ENCODE measurements around the gene CD83.
"Not testable (repeated sequence)": the region's sequence is repeated elsewhere in the genome, so short reads cannot be mapped to it uniquely, and the experiment has no call there.

Gene CD83

DNA sequence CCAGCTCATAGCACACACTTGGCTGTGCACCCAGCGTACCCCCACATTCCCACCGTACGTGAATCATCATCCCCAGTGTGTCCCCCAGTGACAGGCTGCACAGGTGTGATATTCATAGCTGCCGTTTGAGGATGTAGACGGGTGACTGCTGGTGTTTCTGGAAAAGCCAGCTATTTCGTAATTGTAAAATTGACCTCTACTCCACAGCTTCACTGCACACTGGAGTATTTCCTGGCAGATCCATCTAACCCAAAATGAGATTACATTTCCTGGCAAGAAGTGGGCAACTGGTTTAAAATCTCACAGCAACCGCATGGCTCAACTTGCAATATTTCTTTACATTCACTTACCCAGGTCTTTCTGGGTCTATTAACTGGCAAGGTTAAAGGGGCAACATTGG is 30.3 kb downstream of the CD83 start:
- no peak for DNase-seq (ENCODE audit: low read depth, low spot score)

DNA sequence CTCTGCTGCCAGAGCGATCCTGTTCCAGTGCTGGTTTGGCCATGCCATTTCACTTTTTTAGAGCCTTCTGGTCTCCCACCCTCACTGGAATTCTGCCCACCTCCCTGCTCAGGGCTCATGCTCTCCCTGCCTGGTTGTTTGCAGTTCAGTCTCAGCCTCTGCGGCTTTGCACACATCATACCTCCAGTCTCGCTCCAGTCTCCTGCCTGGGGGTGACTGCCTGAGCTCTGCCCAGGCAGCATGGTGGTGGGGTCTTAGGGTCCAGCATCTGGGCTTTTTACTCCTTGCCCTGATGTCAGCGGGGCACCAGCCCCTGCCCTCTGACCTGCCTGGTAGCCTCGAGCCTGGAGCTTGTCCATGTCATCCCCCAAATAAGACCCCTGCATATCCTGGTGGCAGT is 30.9 kb downstream of the CD83 start:
- DNase-seq (ENCODE audit: low read depth, low spot score): no peak

DNA sequence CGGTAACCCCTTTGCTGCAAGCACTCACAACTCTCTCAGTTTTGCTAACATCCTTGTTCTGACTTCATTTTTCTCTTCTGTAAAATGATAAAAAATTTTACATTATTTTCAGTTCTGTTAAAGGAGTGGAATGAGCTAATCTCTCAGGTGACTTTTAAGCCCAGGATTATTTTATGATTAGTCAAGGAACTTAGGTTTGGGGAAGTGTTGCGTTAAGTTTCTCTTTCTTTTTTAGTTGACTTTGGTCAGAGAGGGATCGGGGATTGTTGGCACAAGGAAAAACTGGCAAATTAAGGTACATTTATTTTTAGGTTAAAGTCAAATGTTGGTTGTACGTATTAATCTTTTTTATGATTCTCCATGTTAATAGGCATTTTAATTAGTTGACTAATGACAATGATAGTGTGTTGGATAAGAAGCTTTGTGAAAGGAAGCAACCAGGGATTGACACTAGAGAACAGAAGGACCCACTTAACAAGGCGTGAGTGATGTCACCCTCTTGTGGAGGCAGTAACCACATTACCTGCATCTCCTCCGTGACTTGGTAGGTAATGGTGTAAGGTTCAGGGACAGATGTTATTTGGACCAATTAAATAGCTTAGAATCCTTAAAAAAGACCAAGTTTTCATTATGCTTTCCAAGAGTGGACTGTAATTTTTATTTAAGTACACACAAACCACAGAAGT is 31.6 kb downstream of the CD83 start:
- DNase-seq (ENCODE audit: low read depth, low spot score): no peak

DNA sequence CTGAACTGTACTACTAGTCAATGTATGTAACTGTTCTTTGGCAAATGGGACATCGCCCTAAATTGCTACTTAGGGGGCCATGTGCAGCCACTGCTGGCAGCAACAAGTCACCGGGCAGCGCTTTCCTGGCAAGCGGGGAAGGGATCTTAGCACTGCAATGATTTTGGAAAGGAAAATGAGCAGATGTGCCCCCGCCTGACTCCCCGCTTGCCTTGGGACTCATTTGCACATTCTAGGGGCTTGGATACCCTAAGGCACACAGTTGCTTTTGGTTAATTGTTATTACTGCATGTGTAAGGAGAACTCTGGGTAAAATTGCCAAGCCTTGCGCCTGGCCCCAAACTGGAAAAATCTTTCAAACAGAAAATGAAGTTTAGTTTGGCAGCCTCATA is 32.2 kb downstream of the CD83 start:
- no peak for DNase-seq (ENCODE audit: low read depth, low spot score)

- not testable (repeated sequence) for DNase-seq (ENCODE audit: low read depth, low spot score)
These were observed 33.7 kb downstream of the CD83 start for GRCh38 chr6:14151300-14151699.

- DNase-seq (ENCODE audit: low read depth, low spot score): no peak
These were observed 34.2 kb downstream of the CD83 start for GRCh38 chr6:14151773-14152172.

DNA sequence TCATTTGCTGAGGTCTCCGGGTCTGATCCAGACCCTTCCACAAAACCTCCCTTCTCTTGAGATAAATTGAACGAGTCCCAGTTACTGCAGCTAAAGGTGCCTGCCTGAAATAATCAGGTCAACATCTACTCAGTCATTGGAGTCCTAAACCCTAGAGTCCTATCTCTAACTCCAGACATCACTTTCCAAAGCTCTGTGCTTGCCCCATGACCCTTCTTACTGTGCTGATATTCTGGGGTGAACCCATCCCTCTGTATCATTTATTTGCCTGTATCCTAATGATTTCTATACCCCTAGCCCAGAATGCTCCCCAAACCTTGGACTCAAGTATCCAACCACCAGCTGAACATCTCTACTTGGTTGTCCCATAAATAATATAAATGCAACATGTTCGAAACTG is 35.7 kb downstream of the CD83 start:
- no peak for DNase-seq (ENCODE audit: low read depth, low spot score)

DNA sequence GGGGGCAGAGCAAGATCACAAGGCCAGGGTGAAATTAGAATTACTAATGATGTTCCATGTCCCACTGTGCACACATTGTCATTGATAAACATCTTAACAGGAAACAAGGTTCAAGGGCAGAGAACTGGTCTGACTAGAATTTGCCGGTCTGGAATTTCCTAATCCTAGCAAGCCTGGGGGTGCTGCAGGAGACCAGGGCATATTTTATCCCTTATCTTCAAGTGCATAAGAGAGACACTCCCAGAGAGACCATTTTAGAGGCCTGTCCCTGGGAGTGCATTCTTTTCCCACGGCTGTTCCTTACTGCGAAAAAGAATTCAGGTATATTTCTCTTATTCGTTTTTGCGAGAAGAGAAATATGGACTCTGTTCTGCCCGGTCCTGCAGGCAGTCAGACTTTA is 41.5 kb downstream of the CD83 start:
- no peak for DNase-seq (ENCODE audit: low read depth, low spot score)

- DNase-seq (ENCODE audit: low read depth, low spot score): no peak
These were observed 45.3 kb downstream of the CD83 start for GRCh38 chr6:14162826-14163225.

DNA sequence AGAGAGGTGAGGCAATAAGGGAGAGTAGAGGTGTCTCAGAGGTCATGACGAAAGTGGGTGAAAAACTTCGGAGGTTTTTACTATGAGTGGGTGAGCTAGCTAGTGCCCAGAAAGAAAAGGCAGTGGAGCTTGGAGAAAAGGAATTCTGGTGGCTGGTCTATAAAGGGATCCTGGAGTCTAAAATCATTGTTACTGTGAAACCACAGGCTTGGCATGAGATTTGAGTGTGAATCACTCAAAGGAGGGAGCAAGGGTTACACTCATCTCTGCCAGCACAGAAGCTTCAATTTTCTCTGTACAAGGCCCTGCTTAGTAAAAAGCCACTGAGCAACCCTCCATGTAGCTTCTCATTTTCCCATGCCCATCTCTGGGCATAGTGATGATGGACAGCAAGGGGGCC is 47.5 kb downstream of the CD83 start:
- no peak for DNase-seq (ENCODE audit: low read depth, low spot score)

- no peak for DNase-seq (ENCODE audit: low read depth, low spot score)
These were observed 49.3 kb downstream of the CD83 start for GRCh38 chr6:14166839-14167238.

DNA sequence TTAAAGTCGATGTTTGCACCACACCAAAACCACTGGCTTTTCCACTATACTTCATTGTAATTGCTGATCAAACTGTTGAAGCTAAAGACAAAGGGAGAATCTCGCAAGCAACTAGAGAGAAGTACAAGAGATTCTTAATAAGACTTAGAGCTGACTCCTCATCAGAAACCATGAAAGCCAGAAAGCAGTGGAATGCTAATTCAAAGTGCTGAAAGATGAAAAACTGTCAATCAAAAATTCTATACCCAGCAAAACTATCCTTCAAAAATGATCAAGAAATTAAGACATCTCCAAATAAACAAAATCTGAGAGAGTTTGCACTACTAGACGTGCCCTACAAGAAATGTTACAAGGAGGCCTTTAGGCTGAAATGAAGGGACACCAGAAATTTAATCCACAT is 52.6 kb downstream of the CD83 start:
- DNase-seq (ENCODE audit: low read depth, low spot score): no peak

DNA sequence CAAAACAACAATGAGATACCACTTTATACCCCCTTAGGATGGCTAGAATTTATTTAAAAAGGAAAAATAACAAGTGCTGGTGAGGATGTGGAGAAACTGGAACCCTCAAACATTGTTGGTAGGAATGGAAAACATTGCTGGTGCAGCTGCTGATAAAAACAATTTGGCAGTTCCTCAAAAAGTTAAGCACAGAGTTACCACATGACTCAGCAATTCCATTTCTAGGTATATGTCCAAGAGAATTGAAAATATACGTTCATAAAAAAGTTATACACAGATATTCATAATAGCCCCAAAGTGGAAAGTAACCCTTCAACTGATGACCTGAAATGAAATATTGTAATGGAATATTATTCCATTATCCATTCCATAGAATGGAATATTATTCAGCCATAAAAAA is 55.0 kb downstream of the CD83 start:
- DNase-seq (ENCODE audit: low read depth, low spot score): no peak

DNA sequence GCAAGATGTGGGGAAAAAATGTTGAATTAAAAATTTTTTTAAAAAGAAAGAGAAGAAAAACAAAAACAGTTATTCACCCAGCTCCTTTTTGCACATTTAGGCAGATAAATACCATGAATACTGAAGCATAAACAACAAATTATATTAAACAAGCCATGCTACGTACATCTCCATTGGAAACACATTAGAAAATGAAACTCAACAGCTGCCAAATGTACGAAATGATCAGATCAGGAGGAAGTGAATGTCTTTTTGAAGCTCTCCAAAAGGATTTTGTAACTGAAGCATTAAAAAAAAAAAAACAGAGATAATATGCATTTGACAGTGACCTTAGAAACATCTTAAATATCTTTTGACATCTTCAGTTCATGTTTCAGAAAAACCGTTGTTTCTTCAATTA is 56.7 kb downstream of the CD83 start:
- no peak for DNase-seq (ENCODE audit: low read depth, low spot score)

DNA sequence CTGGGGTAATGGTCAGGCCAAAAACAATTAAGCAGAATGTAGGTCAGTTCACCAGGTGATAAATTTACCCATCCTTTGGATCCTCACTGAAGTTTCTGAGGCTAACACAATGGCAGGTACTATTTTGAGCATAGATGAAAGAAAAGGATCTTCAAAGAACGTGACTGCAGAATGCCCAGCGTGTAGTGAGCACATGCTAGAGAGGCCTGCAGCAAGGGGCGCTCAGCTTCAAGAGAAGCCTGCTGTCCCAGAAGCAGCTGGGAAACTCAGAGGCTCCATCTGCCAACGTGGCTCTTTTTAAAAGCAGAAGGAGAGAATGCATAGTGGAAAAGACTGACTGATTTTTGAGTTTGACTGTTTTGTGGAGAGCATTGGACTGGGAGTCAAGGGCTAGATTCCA is 57.4 kb downstream of the CD83 start:
- DNase-seq (ENCODE audit: low read depth, low spot score): no peak

DNA sequence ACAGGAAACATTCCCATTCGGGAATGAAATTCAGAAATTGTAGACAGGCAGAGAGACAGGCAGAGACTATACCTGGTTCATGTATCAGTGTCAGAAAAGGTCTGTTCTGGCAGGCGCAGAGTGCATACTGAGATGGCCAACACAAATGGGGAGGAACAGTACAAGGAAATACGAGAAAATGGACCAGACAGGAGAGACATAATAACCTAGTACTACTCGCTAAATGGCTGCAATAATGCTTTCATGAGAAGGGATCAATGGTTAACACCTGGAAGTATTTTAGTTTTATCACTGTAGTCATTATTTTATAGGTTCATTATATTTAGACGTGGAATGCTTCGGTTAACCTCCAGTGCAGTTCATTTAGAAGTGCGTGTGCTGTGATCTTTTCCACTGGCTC is 58.9 kb downstream of the CD83 start:
- no peak for DNase-seq (ENCODE audit: low read depth, low spot score)

DNA sequence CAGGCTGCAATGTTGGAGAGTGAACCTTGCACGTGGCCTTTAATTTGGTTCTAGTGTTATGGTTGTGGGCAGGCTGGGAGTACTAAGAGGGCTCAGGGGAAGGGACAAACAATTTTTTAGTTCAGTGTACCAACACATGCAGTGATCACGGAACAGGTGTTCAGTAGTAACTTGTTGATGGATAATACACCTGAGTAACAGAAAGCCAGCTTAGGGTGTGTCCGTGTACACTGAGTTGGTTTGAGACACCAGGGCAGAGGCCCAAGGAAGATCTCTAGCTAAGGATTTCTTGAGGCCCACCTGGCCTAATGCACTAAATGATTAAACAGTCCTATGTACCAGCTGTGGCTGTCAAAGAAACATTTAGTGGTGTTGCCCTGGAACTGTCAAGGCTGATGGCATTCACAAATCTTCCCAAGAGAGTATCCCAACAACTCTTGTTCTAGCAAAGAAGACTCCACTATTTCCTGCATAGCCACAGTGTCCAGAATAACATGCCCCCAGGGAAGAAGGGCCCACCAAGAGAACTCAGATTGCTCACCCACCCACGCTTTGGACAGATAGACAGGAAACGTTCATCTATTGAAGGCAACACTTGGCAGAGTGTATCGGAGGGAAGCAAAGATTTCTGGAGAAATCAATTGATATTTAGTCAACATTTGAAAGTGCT is 60.0 kb downstream of the CD83 start:
- DNase-seq (ENCODE audit: low read depth, low spot score): no peak

- no peak for DNase-seq (ENCODE audit: low read depth, low spot score)
These were observed 60.5 kb downstream of the CD83 start for GRCh38 chr6:14178083-14178445.

DNA sequence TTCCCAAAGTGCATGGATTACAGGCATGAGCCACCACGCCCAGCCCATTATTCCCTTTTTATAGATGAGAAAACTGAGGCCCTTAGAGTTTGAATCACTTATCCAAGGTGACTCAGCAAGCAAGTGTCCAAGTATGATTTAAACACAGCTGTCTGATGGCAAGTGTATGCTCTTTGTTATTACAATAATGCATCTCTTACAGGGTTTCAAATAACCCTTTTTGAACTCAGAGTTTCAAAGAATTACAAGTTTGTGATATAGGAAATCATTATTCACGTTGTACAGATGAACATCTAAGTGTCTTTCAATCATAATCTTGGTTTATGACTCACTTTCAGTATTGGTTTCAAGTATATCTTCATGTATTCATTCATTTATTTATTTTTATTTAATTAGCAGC is 63.0 kb downstream of the CD83 start:
- no peak for DNase-seq (ENCODE audit: low read depth, low spot score)

DNA sequence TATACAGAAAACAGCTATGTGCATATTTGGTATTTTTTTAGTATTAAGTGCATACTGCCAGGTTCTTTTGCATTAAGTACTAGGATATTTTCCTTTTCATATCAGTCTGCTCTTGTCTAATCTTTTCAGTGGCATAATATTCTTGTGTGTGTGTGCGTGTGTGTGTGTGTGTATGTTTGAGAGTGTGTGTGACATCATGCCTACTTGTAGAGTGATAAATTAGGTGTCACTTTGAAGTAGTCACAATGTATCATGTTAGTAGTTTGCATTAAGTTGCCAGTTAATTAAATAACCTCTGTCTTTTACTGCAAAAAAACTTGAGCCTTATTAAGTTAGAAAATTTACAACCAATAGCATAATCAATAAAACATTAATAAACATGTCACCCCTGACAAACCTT is 65.3 kb downstream of the CD83 start:
- no peak for DNase-seq (ENCODE audit: low read depth, low spot score)
